HEK293 (cell line): ENCODE data around the gene CA10.

Experiments used
- BCL11A ChIP-seq: fragments of 450-650 bp; formaldehyde crosslinking; IDR thresholded peaks from 2 replicates; pipeline ENCODE4 v1.5.1; 2016; ENCODE audit warnings: low read depth, missing biosample characterization, missing genetic modification characterization
- PRDM1 ChIP-seq: fragments of 450-650 bp; formaldehyde crosslinking; IDR thresholded peaks from 2 replicates; pipeline ENCODE4; 2016; ENCODE audit warnings: missing biosample characterization, missing genetic modification characterization
- RBAK ChIP-seq: fragments of 450-650 bp; formaldehyde crosslinking; IDR thresholded peaks from 2 replicates; pipeline ENCODE4 v1.5.1; 2016; ENCODE audit warnings: missing biosample characterization, missing genetic modification characterization
- REPIN1 ChIP-seq: fragments of 450-650 bp; formaldehyde crosslinking; IDR thresholded peaks from 2 replicates; pipeline ENCODE4 v1.5.1; 2017; ENCODE audit warnings: missing biosample characterization, missing genetic modification characterization, low read depth
- SP2 ChIP-seq: fragments of 450-650 bp; formaldehyde crosslinking; IDR thresholded peaks from 2 replicates; pipeline ENCODE4 v1.5.1; 2016; ENCODE audit warnings: missing biosample characterization, missing genetic modification characterization
- ZEB2 ChIP-seq: fragments of 450-650 bp; formaldehyde crosslinking; IDR thresholded peaks from 2 replicates; pipeline ENCODE4 v1.5.1; 2016; ENCODE audit warnings: missing biosample characterization, missing genetic modification characterization
- ZNF121 ChIP-seq: fragments of 450-650 bp; formaldehyde crosslinking; IDR thresholded peaks from 2 replicates; pipeline ENCODE4 v1.5.1; 2016; ENCODE audit warnings: missing biosample characterization, missing genetic modification characterization
- ZNF37A ChIP-seq: fragments of 450-650 bp; IDR thresholded peaks from 2 replicates; pipeline ENCODE4 v1.5.1; 2018; ENCODE audit warnings: missing biosample characterization, missing genetic modification characterization
- TF ChIP-seq, protein P1 (sequence below): fragments of 450-650 bp; formaldehyde crosslinking; IDR thresholded peaks from 2 replicates; pipeline ENCODE4 v1.5.1; 2016; ENCODE audit warnings: missing biosample characterization, missing genetic modification characterization
- TF ChIP-seq, protein P2 (sequence below): fragments of 450-650 bp; formaldehyde crosslinking; optimal IDR thresholded peaks from 2 replicates; pipeline ENCODE3; 2016; ENCODE audit warnings: missing biosample characterization, mild to moderate bottlenecking, missing genetic modification characterization
- TF ChIP-seq, protein P3 (sequence below): fragments of 450-650 bp; formaldehyde crosslinking; IDR thresholded peaks from 2 replicates; pipeline ENCODE4 v1.5.1; 2017; ENCODE audit warnings: missing biosample characterization, missing genetic modification characterization

DNA sequence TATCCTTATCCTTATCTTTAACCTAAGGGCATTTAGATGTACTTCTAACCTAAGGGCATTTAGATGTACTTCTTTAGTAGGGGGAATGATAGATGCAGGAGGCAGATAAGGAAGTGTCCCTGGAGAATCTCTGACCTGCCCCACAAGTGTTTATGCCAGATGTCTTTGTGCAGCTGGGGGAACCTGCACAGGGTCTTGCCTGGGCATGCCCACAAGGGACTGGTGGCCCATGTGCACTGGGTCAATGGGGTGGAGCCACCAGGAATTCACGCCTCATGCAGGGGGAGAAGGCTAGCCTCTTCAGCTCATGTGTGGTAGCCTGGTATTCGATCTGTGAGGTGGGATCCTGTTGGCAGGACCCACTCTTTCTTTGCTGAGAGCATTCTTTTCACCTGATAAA lies 38.0 kb downstream of the CA10 start:
- TF ChIP-seq BCL11A (tag by site-specific recombination): no peak
- TF ChIP-seq, protein P1, sequence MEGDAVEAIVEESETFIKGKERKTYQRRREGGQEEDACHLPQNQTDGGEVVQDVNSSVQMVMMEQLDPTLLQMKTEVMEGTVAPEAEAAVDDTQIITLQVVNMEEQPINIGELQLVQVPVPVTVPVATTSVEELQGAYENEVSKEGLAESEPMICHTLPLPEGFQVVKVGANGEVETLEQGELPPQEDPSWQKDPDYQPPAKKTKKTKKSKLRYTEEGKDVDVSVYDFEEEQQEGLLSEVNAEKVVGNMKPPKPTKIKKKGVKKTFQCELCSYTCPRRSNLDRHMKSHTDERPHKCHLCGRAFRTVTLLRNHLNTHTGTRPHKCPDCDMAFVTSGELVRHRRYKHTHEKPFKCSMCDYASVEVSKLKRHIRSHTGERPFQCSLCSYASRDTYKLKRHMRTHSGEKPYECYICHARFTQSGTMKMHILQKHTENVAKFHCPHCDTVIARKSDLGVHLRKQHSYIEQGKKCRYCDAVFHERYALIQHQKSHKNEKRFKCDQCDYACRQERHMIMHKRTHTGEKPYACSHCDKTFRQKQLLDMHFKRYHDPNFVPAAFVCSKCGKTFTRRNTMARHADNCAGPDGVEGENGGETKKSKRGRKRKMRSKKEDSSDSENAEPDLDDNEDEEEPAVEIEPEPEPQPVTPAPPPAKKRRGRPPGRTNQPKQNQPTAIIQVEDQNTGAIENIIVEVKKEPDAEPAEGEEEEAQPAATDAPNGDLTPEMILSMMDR (tag by site-specific recombination): no peak
- no peak for TF ChIP-seq RBAK (tag by site-specific recombination)
- TF ChIP-seq, protein P2, sequence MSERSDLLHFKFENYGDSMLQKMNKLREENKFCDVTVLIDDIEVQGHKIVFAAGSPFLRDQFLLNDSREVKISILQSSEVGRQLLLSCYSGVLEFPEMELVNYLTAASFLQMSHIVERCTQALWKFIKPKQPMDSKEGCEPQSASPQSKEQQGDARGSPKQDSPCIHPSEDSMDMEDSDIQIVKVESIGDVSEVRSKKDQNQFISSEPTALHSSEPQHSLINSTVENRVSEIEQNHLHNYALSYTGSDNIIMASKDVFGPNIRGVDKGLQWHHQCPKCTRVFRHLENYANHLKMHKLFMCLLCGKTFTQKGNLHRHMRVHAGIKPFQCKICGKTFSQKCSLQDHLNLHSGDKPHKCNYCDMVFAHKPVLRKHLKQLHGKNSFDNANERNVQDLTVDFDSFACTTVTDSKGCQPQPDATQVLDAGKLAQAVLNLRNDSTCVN (tag by site-specific recombination): no peak
- TF ChIP-seq ZEB2 (tag by site-specific recombination): no peak
- TF ChIP-seq ZNF37A (tag by site-specific recombination): no peak
- TF ChIP-seq, protein P3, sequence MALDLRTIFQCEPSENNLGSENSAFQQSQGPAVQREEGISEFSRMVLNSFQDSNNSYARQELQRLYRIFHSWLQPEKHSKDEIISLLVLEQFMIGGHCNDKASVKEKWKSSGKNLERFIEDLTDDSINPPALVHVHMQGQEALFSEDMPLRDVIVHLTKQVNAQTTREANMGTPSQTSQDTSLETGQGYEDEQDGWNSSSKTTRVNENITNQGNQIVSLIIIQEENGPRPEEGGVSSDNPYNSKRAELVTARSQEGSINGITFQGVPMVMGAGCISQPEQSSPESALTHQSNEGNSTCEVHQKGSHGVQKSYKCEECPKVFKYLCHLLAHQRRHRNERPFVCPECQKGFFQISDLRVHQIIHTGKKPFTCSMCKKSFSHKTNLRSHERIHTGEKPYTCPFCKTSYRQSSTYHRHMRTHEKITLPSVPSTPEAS (tag by site-specific recombination): no peak
- no peak for TF ChIP-seq PRDM1 (tag by site-specific recombination)
- TF ChIP-seq REPIN1 (tag by site-specific recombination): no peak
- no peak for TF ChIP-seq ZNF121
- TF ChIP-seq SP2 (tag by site-specific recombination): no peak
